Neural cell (in vitro differentiated cells): ENCODE results near the gene TMEM40. TPM values are rescaled to one million over a fixed set of nuclear protein-coding genes. Genes with fewer than 3 reads are reported as not detected.

Experiments
- H2AFZ ChIP-seq: fragments of 200-600, 300-800 bp; sonication (generic), shearing (Covaris generic); 2 replicates; pipeline ENCODE4 v1.6.0; 2014; ENCODE audit warnings: low read depth, mild to moderate bottlenecking, antibody characterized with exemption, low read length, moderate library complexity
- H3F3A ChIP-seq: fragments of 200-600 bp; shearing (Covaris generic); 2 replicates; pipeline ENCODE4 v1.6.1; 2016; ENCODE audit warnings: mild to moderate bottlenecking, moderate library complexity, mixed read lengths, antibody characterized with exemption, low read length; ENCODE audit not compliant: insufficient read depth, poor library complexity, severe bottlenecking
- H3K27ac ChIP-seq: fragments of 200-600, 300-800 bp; sonication (generic), shearing (Covaris generic); 2 replicates; pipeline ENCODE4 v1.5.1; 2014; ENCODE audit warnings: mild to moderate bottlenecking, low read length, moderate library complexity
- H3K27me3 ChIP-seq: fragments of 300-800, 200-600 bp; sonication (generic), shearing (Covaris generic); 2 replicates; pipeline ENCODE4 v1.6.0; 2014; ENCODE audit warnings: mild to moderate bottlenecking, low read depth, low read length, moderate library complexity; ENCODE audit not compliant: insufficient read depth
- H3K36me3 ChIP-seq: fragments of 300-800, 200-600 bp; sonication (generic), shearing (Covaris generic); 2 replicates; pipeline ENCODE4 v1.5.1; 2014; ENCODE audit warnings: mild to moderate bottlenecking, antibody characterized with exemption, low read length, moderate library complexity; ENCODE audit not compliant: insufficient read depth
- H3K4me2 ChIP-seq: fragments of 300-800, 200-600 bp; sonication (generic), shearing (Covaris generic); 2 replicates; pipeline ENCODE4 v1.6.0; 2014; ENCODE audit warnings: mild to moderate bottlenecking, low read length
- H3K4me3 ChIP-seq: fragments of 300-800, 200-600 bp; sonication (generic), shearing (Covaris generic); 2 replicates; pipeline ENCODE4 v1.5.1; 2014; ENCODE audit warnings: mild to moderate bottlenecking, low read length, moderate library complexity
- H3K79me2 ChIP-seq: fragments of 200-600 bp; shearing (Covaris generic); replicated peaks from 2 replicates; pipeline ENCODE4 v1.6.0; 2014; ENCODE audit warnings: mild to moderate bottlenecking, low read length, moderate library complexity; ENCODE audit not compliant: insufficient read depth
- H3K9ac ChIP-seq: fragments of 300-800, 200-600 bp; sonication (generic), shearing (Covaris generic); 2 replicates; pipeline ENCODE4 v1.6.1; 2016; ENCODE audit warnings: mild to moderate bottlenecking, low read length, mixed read lengths
- H3K9me2 ChIP-seq: fragments of 200-600 bp; shearing (Covaris generic); 2 replicates; pipeline ENCODE4 v1.6.1; 2016; ENCODE audit warnings: mild to moderate bottlenecking, low read length, mixed read lengths; ENCODE audit not compliant: insufficient read depth
- H3K9me3 ChIP-seq: fragments of 200-600, 300-800 bp; sonication (generic), shearing (Covaris generic); 2 replicates; pipeline ENCODE4 v1.6.1; 2016; ENCODE audit warnings: mild to moderate bottlenecking, mixed run types, low read length, moderate library complexity, mixed read lengths
- H4K20me1 ChIP-seq: fragments of 200-600 bp; shearing (Covaris generic); 2 replicates; pipeline ENCODE4 v1.6.1; 2016; ENCODE audit warnings: mild to moderate bottlenecking, mixed run types; ENCODE audit not compliant: insufficient read depth
- EP300 ChIP-seq: fragments of 450-650 bp; conservative IDR thresholded peaks from 2 replicates; pipeline ENCODE4 v1.6.1; 2014; ENCODE audit warnings: antibody characterized with exemption, mild to moderate bottlenecking, moderate library complexity; ENCODE audit not compliant: poor library complexity, severe bottlenecking
- EZH2 ChIP-seq: fragments of 200-600, 300-800 bp; shearing (Covaris generic), sonication (generic); IDR thresholded peaks from 2 replicates; pipeline ENCODE4 v1.6.1; 2014; ENCODE audit warnings: antibody characterized with exemption, low read length, borderline replicate concordance, mild to moderate bottlenecking; ENCODE audit not compliant: insufficient read depth, poor library complexity, severe bottlenecking
- MXI1 ChIP-seq: fragments of 450-650 bp; conservative IDR thresholded peaks from 2 replicates; pipeline ENCODE4 v1.6.1; 2014; ENCODE audit warnings: antibody characterized with exemption, mild to moderate bottlenecking; ENCODE audit not compliant: poor library complexity, severe bottlenecking
- POLR2AphosphoS5 ChIP-seq: IDR thresholded peaks from 2 replicates; pipeline ENCODE4 v1.6.1; 2012
- RAD21 ChIP-seq: fragments of 450-650 bp; conservative IDR thresholded peaks from 2 replicates; pipeline ENCODE4 v1.6.1; 2014; ENCODE audit warnings: antibody characterized with exemption, mild to moderate bottlenecking, moderate library complexity
- SMC3 ChIP-seq: fragments of 450-650 bp; conservative IDR thresholded peaks from 2 replicates; pipeline ENCODE4 v1.6.1; 2014; ENCODE audit warnings: antibody characterized with exemption, mild to moderate bottlenecking, moderate library complexity; ENCODE audit not compliant: poor library complexity
- TAF1 ChIP-seq: IDR thresholded peaks from 2 replicates; pipeline ENCODE4 v1.6.1; 2012; ENCODE audit warnings: low read depth
- polyA plus RNA-seq: library from polyadenylated mRNA; depleted of rRNA; stranded (reverse); fragments of >200 nt; gene quantifications from 2 replicates; pipeline ENCODE4 v1.2.3, GENCODE V29; 2014
- TF ChIP-seq, protein P1 (sequence below): IDR thresholded peaks from 2 replicates; pipeline ENCODE4 v1.6.1; 2012; ENCODE audit warnings: borderline replicate concordance
- TF ChIP-seq, protein P2 (sequence below): fragments of 450-650 bp; IDR thresholded peaks from 2 replicates; pipeline ENCODE4 v1.5.1; 2014; ENCODE audit warnings: antibody characterized with exemption, mild to moderate bottlenecking, moderate library complexity; ENCODE audit not compliant: poor library complexity, severe bottlenecking

Gene TMEM40
- polyA plus RNA-seq, 1 donor from 2014 or later: not detected

DNA sequence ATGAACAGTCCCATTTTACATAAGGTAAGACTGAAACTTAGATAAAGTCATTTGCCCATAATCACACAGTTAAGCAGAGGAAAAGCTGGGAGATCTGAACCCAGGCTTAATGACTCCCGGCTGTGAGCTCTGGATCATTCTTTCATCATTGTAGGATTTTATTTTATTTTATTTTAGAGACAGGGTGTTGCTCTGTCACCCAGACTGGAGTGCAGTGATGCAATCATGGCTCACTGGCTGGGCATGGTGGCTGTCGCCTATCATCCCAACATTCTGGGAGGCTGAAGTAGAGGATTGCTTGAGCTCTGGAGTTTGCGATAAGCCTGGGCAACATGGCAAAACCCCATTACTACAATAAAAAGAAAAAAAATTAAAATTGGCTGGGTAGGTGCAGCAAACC is 63.9 kb downstream of the TMEM40 start:
- no peak for TF ChIP-seq EZH2
- no peak for TF ChIP-seq SMC3
- TF ChIP-seq EP300: no peak
- TF ChIP-seq RAD21: no peak
- Histone ChIP-seq H3K4me3 (no peak overlapping the region), H3K9ac (no peak overlapping the region), H3K27me3 (no peaks in the 10 kb centered on the region), H3K27ac (no peak overlapping the region), H3K9me3 (no peaks in the 10 kb centered on the region), H3K9me2 (no peaks in the 10 kb centered on the region), H3K79me2 (no peaks in the 10 kb centered on the region), H3K4me2 (no peak overlapping the region), H4K20me1 (no peaks in the 10 kb centered on the region), H3F3A (no peaks in the 10 kb centered on the region), H3K36me3 (no peaks in the 10 kb centered on the region), H2AFZ (no peak overlapping the region)

DNA sequence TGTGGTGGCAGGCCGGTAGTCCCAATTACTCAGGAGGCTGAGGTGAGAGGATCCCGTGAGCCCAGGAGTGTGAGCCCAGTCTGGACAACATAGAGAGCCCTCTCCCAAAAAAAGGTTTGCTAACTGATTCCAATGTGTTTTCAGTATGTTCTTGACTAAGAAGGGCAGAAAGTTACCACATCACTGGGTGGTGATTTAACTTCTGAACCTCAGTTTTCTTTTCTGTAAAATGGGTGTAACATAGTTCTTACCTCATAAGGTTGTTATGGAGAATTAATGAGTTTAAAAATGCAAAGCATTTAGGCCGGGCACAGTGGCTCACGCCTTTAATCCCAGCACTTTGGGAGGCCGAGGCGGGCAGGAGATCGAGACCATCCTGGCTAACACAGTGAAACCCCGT is 66.6 kb downstream of the TMEM40 start:
- no peak overlapping the region for H3K9ac ChIP-seq
- no peak overlapping the region for H2AFZ ChIP-seq
- H3K27me3 ChIP-seq: no peaks in the 10 kb centered on the region
- no peaks in the 10 kb centered on the region for H4K20me1 ChIP-seq
- H3K27ac ChIP-seq: no peak overlapping the region
- no peaks in the 10 kb centered on the region for H3K79me2 ChIP-seq
- no peaks in the 10 kb centered on the region for H3K36me3 ChIP-seq
- no peaks in the 10 kb centered on the region for H3K9me3 ChIP-seq
- no peak overlapping the region for H3K4me3 ChIP-seq
- TF ChIP-seq TAF1: no peak
- TF ChIP-seq EP300: no peak
- TF ChIP-seq, protein P1, sequence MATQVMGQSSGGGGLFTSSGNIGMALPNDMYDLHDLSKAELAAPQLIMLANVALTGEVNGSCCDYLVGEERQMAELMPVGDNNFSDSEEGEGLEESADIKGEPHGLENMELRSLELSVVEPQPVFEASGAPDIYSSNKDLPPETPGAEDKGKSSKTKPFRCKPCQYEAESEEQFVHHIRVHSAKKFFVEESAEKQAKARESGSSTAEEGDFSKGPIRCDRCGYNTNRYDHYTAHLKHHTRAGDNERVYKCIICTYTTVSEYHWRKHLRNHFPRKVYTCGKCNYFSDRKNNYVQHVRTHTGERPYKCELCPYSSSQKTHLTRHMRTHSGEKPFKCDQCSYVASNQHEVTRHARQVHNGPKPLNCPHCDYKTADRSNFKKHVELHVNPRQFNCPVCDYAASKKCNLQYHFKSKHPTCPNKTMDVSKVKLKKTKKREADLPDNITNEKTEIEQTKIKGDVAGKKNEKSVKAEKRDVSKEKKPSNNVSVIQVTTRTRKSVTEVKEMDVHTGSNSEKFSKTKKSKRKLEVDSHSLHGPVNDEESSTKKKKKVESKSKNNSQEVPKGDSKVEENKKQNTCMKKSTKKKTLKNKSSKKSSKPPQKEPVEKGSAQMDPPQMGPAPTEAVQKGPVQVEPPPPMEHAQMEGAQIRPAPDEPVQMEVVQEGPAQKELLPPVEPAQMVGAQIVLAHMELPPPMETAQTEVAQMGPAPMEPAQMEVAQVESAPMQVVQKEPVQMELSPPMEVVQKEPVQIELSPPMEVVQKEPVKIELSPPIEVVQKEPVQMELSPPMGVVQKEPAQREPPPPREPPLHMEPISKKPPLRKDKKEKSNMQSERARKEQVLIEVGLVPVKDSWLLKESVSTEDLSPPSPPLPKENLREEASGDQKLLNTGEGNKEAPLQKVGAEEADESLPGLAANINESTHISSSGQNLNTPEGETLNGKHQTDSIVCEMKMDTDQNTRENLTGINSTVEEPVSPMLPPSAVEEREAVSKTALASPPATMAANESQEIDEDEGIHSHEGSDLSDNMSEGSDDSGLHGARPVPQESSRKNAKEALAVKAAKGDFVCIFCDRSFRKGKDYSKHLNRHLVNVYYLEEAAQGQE: no peak
- no peak for TF ChIP-seq MXI1
- TF ChIP-seq EZH2: no peak
- TF ChIP-seq RAD21: no peak
- TF ChIP-seq SMC3: no peak
- TF ChIP-seq POLR2AphosphoS5: no peak
- TF ChIP-seq, protein P2, sequence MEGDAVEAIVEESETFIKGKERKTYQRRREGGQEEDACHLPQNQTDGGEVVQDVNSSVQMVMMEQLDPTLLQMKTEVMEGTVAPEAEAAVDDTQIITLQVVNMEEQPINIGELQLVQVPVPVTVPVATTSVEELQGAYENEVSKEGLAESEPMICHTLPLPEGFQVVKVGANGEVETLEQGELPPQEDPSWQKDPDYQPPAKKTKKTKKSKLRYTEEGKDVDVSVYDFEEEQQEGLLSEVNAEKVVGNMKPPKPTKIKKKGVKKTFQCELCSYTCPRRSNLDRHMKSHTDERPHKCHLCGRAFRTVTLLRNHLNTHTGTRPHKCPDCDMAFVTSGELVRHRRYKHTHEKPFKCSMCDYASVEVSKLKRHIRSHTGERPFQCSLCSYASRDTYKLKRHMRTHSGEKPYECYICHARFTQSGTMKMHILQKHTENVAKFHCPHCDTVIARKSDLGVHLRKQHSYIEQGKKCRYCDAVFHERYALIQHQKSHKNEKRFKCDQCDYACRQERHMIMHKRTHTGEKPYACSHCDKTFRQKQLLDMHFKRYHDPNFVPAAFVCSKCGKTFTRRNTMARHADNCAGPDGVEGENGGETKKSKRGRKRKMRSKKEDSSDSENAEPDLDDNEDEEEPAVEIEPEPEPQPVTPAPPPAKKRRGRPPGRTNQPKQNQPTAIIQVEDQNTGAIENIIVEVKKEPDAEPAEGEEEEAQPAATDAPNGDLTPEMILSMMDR: no peak
- no peak overlapping the region for H3K4me2 ChIP-seq
- H3F3A ChIP-seq: no peaks in the 10 kb centered on the region
- no peaks in the 10 kb centered on the region for H3K9me2 ChIP-seq
